Right lobe of liver (tissue), 4 donors: ENCODE results near the gene LRFN2.

Experiments used
- CTCF ChIP-seq, 4 donors: fragments of 200-600 bp in 3 of 4; fragments of 450-650 bp in 1 of 4; IDR thresholded peaks; one replicate each; pipeline versions ENCODE4 v1.5.1 to v1.8.0; 2016 to 2022; ENCODE audit warnings: antibody characterized with exemption in 4 of 4, mild to moderate bottlenecking in 2 of 4
- POLR2A ChIP-seq: fragments of 450-650 bp; IDR thresholded peaks from one replicate; pipeline ENCODE4 v1.6.1; 2017; ENCODE audit warnings: antibody characterized with exemption, mild to moderate bottlenecking
- donor health status: DM: no; HTN: no; CAD: no.
- donor health status: DM: no; HTN: no; CAD: no.
- donor health status: DM: no; HTN: yes; CAD: no.

GRCh38 chr6:40623932-40624331, 36.8 kb upstream of the LRFN2 start:
- TF ChIP-seq CTCF (IDR thresholded peaks at IDR 0.05) (no peak), POLR2A (no peak)
